ENCODE measurements around the gene MLST8. TPM values are rescaled to one million over a fixed set of nuclear protein-coding genes. Genes with fewer than 3 reads are reported as not detected.

The MLST8 gene
- total and polyA plus RNA-seq, 7 donors, result 30.6 to 58.7 (median 41.4) TPM

DNA sequence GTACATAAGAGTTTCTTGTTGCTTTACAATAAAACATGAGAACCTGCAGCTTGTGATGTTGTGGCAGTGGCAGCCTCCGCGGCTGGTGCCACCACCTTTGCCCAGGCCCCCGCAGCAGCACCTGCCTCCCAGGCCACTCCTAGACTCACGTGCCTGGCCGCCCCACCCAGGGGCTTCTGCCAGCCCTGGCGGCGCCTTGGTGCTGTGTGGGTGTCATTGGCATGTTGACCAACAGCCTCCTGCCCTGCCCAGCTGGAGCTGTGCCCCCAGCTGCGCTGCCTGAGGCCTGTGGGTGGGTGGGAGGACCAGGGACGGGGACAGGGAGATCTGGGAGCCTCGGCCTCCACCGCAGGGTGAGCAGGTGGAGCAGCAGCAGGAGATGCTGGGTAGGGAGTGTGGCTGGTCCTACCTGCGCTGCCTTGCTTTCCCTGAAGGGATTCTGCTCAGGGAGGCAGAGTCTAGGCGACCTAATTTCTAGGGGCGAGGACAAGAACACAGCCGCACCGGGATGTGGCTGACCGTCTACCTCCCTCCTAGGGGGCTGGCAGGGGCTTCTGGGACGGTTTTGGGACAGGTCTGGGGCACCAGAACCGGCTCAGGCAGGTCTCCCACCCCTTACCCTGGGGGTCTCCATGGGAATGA is 30.6 kb downstream of the MLST8 start:
- Histone ChIP-seq H3K9me3 (no peaks in the 10 kb centered on the region), H3K4me3 (no peak overlapping the region), H3K36me3 (peaks cover 45 to 62% (median 48%) of the 10 kb centered on the region in 4 donors), H3K27ac (no peak overlapping the region), H3K4me1 (peaks cover 0 to 27% (median 24%) of the 10 kb centered on the region in 4 donors), H3K27me3 (peaks cover 17 to 53% (median 26%) of the 10 kb centered on the region in 3 donors)
- TF ChIP-seq POLR2A (IDR thresholded peaks at IDR 0.05) (no peak), EP300 (IDR thresholded peaks at IDR 0.05) (no peak), POLR2AphosphoS5 (IDR thresholded peaks at IDR 0.05) (no peak)
- TF ChIP-seq, protein P1, sequence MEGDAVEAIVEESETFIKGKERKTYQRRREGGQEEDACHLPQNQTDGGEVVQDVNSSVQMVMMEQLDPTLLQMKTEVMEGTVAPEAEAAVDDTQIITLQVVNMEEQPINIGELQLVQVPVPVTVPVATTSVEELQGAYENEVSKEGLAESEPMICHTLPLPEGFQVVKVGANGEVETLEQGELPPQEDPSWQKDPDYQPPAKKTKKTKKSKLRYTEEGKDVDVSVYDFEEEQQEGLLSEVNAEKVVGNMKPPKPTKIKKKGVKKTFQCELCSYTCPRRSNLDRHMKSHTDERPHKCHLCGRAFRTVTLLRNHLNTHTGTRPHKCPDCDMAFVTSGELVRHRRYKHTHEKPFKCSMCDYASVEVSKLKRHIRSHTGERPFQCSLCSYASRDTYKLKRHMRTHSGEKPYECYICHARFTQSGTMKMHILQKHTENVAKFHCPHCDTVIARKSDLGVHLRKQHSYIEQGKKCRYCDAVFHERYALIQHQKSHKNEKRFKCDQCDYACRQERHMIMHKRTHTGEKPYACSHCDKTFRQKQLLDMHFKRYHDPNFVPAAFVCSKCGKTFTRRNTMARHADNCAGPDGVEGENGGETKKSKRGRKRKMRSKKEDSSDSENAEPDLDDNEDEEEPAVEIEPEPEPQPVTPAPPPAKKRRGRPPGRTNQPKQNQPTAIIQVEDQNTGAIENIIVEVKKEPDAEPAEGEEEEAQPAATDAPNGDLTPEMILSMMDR (IDR thresholded peaks at IDR 0.05), result no peak
- no peak for DNase-seq
- WGBS, 2 donors, result 16 to 74% methylated on average over 19 of the region's 19 CpGs
- intact Hi-C loops (cut with DNase I), result no loop called here

DNA sequence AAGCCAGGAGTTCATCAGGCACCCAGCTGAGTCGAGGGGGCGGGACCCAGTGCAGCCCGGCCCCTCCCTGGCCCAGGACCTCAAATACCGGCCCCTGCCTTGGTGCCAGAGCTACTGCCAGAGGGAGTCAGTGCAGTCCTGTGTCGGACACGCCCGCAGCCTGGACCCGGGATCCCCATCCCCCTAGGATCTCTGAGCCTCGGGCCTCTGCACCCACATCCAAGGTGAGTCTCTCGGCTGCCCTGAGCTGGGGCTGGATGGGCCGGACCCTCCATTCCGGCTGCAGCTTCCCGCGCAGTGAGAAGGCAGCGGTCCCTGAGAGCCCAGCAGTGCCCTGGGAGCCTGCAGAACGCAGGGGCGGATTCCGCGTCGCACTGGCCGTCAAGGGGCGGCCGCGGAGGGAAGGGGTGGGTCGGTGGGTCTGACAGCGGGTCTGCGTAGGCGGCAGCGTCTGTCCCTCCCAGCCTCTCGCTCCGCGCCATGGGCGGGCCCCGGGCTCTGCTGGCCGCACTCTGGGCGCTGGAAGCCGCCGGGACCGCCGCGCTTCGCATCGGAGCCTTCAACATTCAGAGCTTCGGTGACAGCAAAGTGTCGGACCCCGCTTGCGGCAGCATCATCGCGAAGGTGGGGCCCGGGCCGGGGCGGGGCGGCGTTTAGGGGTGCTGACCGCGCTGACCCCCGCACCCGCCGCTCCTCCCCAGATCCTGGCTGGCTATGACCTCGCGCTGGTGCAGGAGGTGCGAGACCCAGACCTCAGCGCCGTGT is 31.3 kb downstream of the MLST8 start, which contains the start of gene DNASE1L2:
Gene DNASE1L2, plus strand, starts transcription at position 108 of the 765 bp plus-strand sequence. Its CDS starts 373 bp downstream, at position 481.
- no peaks in the 10 kb centered on the region for H3K9me3 ChIP-seq
- no peak within 1 kb of the TSS for H3K27ac ChIP-seq
- 4 to 10% methylated on average over 64 of the region's 64 CpGs for WGBS, 2 donors
- H3K27me3 ChIP-seq, result peaks cover 17 to 53% (median 26%) of the 10 kb centered on the region in 3 donors
- H3K36me3 ChIP-seq, result peaks cover 43 to 58% (median 46%) of the 10 kb centered on the region in 4 donors
- H3K4me3 ChIP-seq, result peak within 1 kb of the TSS in 3 of 4 donors; percentile 9 to 24 (median 14)
- H3K4me1 ChIP-seq, result peaks cover 0 to 27% (median 24%) of the 10 kb centered on the region in 4 donors
- intact Hi-C loops (cut with DNase I), result no loop called here
- DNase-seq, result peak; percentile 70
- no peak for TF ChIP-seq EP300 (IDR thresholded peaks at IDR 0.05)
- peak in 1 of 4 donors; percentile 7 for TF ChIP-seq POLR2AphosphoS5 (IDR thresholded peaks at IDR 0.05)
- no peak for TF ChIP-seq POLR2A (IDR thresholded peaks at IDR 0.05)

DNA sequence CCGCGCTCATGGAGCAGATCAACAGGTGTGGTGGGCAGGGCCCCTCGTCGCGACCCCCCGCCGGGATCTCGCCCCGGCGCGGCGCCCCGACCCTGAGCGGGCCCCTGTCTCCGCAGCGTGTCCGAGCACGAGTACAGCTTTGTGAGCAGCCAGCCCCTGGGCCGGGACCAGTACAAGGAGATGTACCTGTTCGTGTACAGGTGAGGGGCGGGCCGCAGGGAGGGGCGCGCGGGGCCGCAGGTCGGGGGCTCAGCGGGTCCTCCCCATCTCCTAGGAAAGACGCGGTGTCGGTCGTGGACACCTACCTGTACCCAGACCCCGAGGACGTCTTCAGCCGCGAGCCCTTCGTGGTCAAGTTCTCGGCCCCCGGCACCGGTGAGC is 31.8 kb downstream of the MLST8 start:
- intact Hi-C loops (cut with DNase I), result no loop called here
- Histone ChIP-seq H3K27me3 (peaks cover 17 to 53% (median 26%) of the 10 kb centered on the region in 3 donors), H3K4me3 (peak overlapping the region in 2 of 4 donors; percentile 14 to 24), H3K36me3 (peaks cover 38 to 58% (median 42%) of the 10 kb centered on the region in 4 donors), H3K27ac (no peak overlapping the region), H3K9me3 (no peaks in the 10 kb centered on the region), H3K4me1 (peaks cover 0 to 27% (median 24%) of the 10 kb centered on the region in 4 donors)
- DNase-seq, result peak; percentile 66
- TF ChIP-seq EP300 (IDR thresholded peaks at IDR 0.05), result no peak
- no peak for TF ChIP-seq POLR2AphosphoS5 (IDR thresholded peaks at IDR 0.05)
- TF ChIP-seq, protein P1 (IDR thresholded peaks at IDR 0.05), result no peak
- TF ChIP-seq POLR2A (IDR thresholded peaks at IDR 0.05), result no peak
- WGBS, 2 donors, result 5 to 7% methylated on average over 40 of the region's 40 CpGs

DNA sequence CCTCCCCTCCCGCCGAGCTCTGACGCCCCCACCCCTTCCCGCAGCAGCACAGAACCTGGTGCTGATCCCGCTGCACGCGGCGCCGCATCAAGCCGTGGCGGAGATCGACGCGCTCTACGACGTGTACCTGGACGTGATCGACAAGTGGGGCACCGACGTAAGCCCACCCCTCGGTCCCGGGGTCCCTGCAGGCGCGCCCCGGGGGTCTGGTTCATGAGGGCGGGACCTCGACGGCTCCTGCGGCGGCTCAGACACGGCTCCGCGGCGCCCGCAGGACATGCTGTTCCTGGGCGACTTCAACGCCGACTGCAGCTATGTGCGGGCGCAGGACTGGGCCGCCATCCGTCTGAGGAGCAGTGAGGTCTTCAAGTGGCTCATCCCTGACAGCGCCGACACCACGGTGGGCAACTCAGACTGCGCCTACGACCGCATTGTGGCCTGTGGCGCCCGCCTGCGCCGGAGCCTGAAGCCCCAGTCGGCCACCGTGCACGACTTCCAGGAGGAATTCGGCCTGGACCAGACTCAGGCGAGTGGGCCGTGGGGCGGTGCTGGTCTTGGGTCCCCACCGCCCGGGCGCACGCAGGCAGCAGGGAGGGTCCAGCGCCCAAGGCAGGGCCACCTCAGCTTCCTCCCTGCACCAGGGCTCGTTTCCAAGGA is 32.4 kb downstream of the MLST8 start:
- Histone ChIP-seq H3K9me3 (no peaks in the 10 kb centered on the region), H3K27me3 (peaks cover 17 to 50% (median 26%) of the 10 kb centered on the region in 3 donors), H3K4me1 (peaks cover 0 to 27% (median 24%) of the 10 kb centered on the region in 4 donors), H3K4me3 (no peak overlapping the region), H3K36me3 (peaks cover 38 to 58% (median 42%) of the 10 kb centered on the region in 4 donors), H3K27ac (no peak overlapping the region)
- TF ChIP-seq POLR2AphosphoS5 (IDR thresholded peaks at IDR 0.05) (peak in 2 of 4 donors; percentile 32 to 40), POLR2A (IDR thresholded peaks at IDR 0.05) (no peak)
- intact Hi-C loops (cut with DNase I), result no loop called here
- 5 to 18% methylated on average over 65 of the region's 65 CpGs for WGBS, 2 donors
- peak; percentile 67 for DNase-seq

DNA sequence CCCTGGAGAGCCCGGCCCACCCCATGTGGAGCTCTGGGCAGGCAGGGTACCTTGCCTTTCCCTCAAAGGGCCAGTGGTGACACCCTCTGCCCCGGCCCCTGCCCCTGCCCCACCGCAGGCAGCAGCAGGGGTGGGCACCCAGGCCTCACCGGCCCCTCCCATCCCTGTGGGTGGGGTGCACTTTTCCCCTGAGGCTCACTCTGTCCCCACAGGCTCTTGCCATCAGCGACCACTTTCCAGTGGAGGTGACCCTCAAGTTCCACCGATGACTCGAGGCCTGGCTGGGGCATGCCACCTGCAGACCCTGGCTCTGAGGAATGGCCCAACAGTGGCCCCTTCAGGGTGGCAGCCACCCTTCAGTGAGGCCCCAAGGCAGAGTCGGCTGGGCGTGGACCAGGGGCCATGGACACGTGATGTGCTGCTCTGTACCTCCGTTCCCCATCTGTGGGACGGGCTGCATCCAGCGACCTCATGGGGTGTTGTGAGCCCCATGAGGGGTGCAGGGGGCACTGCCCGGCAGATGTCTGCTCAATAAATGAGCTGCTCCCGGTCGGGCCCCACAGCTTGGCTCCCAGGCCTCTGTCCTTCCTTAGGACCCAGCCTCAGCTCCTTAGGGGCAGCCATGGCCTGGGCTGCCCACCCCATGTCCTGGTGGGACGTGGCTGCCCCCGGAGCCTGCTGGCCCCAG is 33.0 kb downstream of the MLST8 start:
- no peak overlapping the region for H3K27ac ChIP-seq
- intact Hi-C loops (cut with DNase I), result no loop called here
- 21 to 59% methylated on average over 18 of the region's 18 CpGs for WGBS, 2 donors
- no peak overlapping the region for H3K4me3 ChIP-seq
- no peak for TF ChIP-seq EP300 (IDR thresholded peaks at IDR 0.05)
- TF ChIP-seq POLR2A (IDR thresholded peaks at IDR 0.05), result no peak
- TF ChIP-seq POLR2AphosphoS5 (IDR thresholded peaks at IDR 0.05), result no peak
- TF ChIP-seq, protein P1 (IDR thresholded peaks at IDR 0.05), result no peak
- no peak for DNase-seq
- peaks cover 0 to 27% (median 24%) of the 10 kb centered on the region in 4 donors for H3K4me1 ChIP-seq
- peaks cover 38 to 58% (median 42%) of the 10 kb centered on the region in 4 donors for H3K36me3 ChIP-seq
- H3K27me3 ChIP-seq, result peaks cover 17 to 49% (median 26%) of the 10 kb centered on the region in 3 donors
- no peaks in the 10 kb centered on the region for H3K9me3 ChIP-seq
